ENCODE data around the gene YAE1. TPM values are rescaled to one million over a fixed set of nuclear protein-coding genes. Genes with fewer than 3 reads are reported as not detected.

YAE1 gene
- total and polyA plus RNA-seq, 2 of the 8 experiments (the other 6 are each of a cell fraction or from before 2014, with no cell fraction given) = 24.1 to 38.0 TPM

GRCh38 chr7:39592586-39592985, 26.4 kb downstream of the YAE1 start:
- Histone ChIP-seq H3K4me3 (ENCODE audit: extremely low read depth in 1 of 4, insufficient read depth in 2 of 4, low read depth in 3 of 4, low read length in 4 of 4) (no peak overlapping the region), H3K4ac (replicated peaks; ENCODE audit: insufficient read length, low read depth, low read length) (no peak overlapping the region), H2AFZ (ENCODE audit: low read length) (no peak overlapping the region), H2BK20ac (ENCODE audit: low read length) (no peak overlapping the region), H3K23me2 (ENCODE audit: low read depth, low read length) (no peaks in the 10 kb centered on the region), H2BK5ac (ENCODE audit: low read depth, low read length) (no peak overlapping the region), H3K36me3 (ENCODE audit: control insufficient read depth in 2 of 4, insufficient read depth in 4 of 4, low read length in 3 of 4) (no peaks in the 10 kb centered on the region), H4K91ac (replicated peaks; ENCODE audit: insufficient read length, low read length) (no peak overlapping the region), H3K27ac (ENCODE audit: low read depth, low read length) (no peak overlapping the region), H3K23ac (ENCODE audit: insufficient read length) (no peak overlapping the region), H3K18ac (ENCODE audit: extremely low read depth, low read length) (no peak overlapping the region), H3K79me1 (ENCODE audit: low read depth, low read length) (no peaks in the 10 kb centered on the region), H3K4me2 (ENCODE audit: insufficient read depth in 1 of 2, low read depth in 2 of 2, low read length in 2 of 2) (no peak overlapping the region), H3K4me1 (replicated peaks in 1 of 4; ENCODE audit: control insufficient read depth in 3 of 4, insufficient read depth in 4 of 4, low read length in 3 of 4) (peaks cover 0 to 2% (median 0%) of the 10 kb centered on the region in 4 experiments; a peak in 2 of 7 replicates), H3K14ac (ENCODE audit: insufficient read length) (no peak overlapping the region), H3K79me2 (ENCODE audit: control insufficient read depth in 1 of 2, insufficient read depth in 2 of 2, low read length in 2 of 2) (no peaks in the 10 kb centered on the region), H2BK12ac (ENCODE audit: low read depth, low read length) (no peak overlapping the region), H2BK15ac (ENCODE audit: low read length) (no peak overlapping the region), H4K5ac (ENCODE audit: insufficient read length, low read depth, low read length) (no peak overlapping the region), H3K9ac (replicated peaks in 1 of 4; ENCODE audit: extremely low read depth in 1 of 4, low read depth in 3 of 4, low read length in 3 of 4) (no peak overlapping the region), H4K20me1 (replicated peaks in 1 of 2; ENCODE audit: control insufficient read depth in 1 of 2, insufficient read depth in 2 of 2, low read length in 2 of 2) (no peaks in the 10 kb centered on the region), H4K8ac (ENCODE audit: extremely low read depth, insufficient read depth, low read length) (no peak overlapping the region), H3K9me3 (ENCODE audit: insufficient read depth in 2 of 2, low read depth in 1 of 2, low read length in 1 of 2) (no peaks in the 10 kb centered on the region), H2AK5ac (ENCODE audit: low read depth, low read length) (no peak overlapping the region), H3K27me3 (replicated peaks in 1 of 4; ENCODE audit: control insufficient read depth in 3 of 4, extremely low read depth in 1 of 4, insufficient read depth in 3 of 4, low read length in 3 of 4) (no peaks in the 10 kb centered on the region), H3K56ac (replicated peaks; ENCODE audit: insufficient read length, low read depth, low read length) (no peak overlapping the region), H2BK120ac (replicated peaks; ENCODE audit: low read depth, low read length) (no peak overlapping the region)
- ChIA-PET CTCF (ENCODE audit: partially characterized antibody) (interaction anchor here (1.2 to 1.4 kb wide), 3 partner anchors 17 to 154 kb away, joined by 3 to 4 read pairs (median 4); no protein-coding TSS in a partner anchor), POLR2A (ENCODE audit: partially characterized antibody) (interaction anchor here (1.4 kb wide), 1 partner anchor 26 kb away, joined by 6 read pairs; no protein-coding TSS in a partner anchor)
- FAIRE-seq = no peak
- DNase-seq (ENCODE audit: low read depth in 1 of 2, low spot score in 2 of 2) = no peak
- WGBS, 2 experiments (ENCODE audit: extremely low coverage in 1 of 2, insufficient coverage in 1 of 2, insufficient read length in 1 of 2, insufficient replicate concordance in 2 of 2, low coverage in 1 of 2, low lambda C conversion rate in 2 of 2, missing lambda C conversion rate in 1 of 2) = 86% methylated on average over 2 of the region's 2 CpGs; no CpG with 5 or more reads in 1 of the 2 experiments
- TF ChIP-seq TEAD4 (IDR thresholded peaks at IDR 0.05; ENCODE audit: low read depth, low read length) = no peak
- no peak for TF ChIP-seq SP4 (IDR thresholded peaks at IDR 0.05; ENCODE audit: low read length)
- no peak for TF ChIP-seq PHF8 (conservative IDR thresholded peaks at IDR 0.05; ENCODE audit: low read depth, low read length)
- no peak for TF ChIP-seq ATF3 (IDR thresholded peaks at IDR 0.05; ENCODE audit: insufficient read depth, low read depth, low read length)
- TF ChIP-seq FOSL1 (IDR thresholded peaks at IDR 0.05; ENCODE audit: insufficient read depth, low read depth, low read length) = no peak
- TF ChIP-seq RXRA (IDR thresholded peaks at IDR 0.05; ENCODE audit: insufficient read depth, low read depth, low read length) = no peak
- no peak for TF ChIP-seq CTBP2 (IDR thresholded peaks at IDR 0.05; ENCODE audit: borderline replicate concordance, insufficient read depth, insufficient read length, low read length)
- TF ChIP-seq EZH2 (IDR thresholded peaks at IDR 0.05; ENCODE audit: low read depth, low read length, severe bottlenecking) = no peak
- TF ChIP-seq SP2 (IDR thresholded peaks at IDR 0.05; ENCODE audit: low read length) = no peak
- TF ChIP-seq KDM1A (IDR thresholded peaks at IDR 0.05; ENCODE audit: borderline replicate concordance, low read length) = no peak
- TF ChIP-seq HDAC6 (IDR thresholded peaks at IDR 0.05; ENCODE audit: low read depth, low read length) = no peak
- no peak for TF ChIP-seq KDM4A (IDR thresholded peaks at IDR 0.05; ENCODE audit: low read depth, low read length, severe bottlenecking)
- no peak for TF ChIP-seq YY1 (IDR thresholded peaks at IDR 0.05; ENCODE audit: low read depth, low read length)
- TF ChIP-seq POU5F1 (IDR thresholded peaks at IDR 0.05; ENCODE audit: low read depth, low read length) = no peak
